RWPE2 (cell line): ENCODE data around the gene CTBP1.
A peak's percentile ranks its signal among the peaks of the same experiment; 100 is the strongest.

Experiments used
- ATAC-seq: fragments of 200-7000 bp; cut with Tn5 transposase; 3 replicates; pipeline ENCODE4 v1.9.1; 2021; ENCODE audit warnings: low read depth
- DNase-seq: peaks from one replicate; pipeline ENCODE4 v3.0.0-alpha.2; 2020; ENCODE audit warnings: low spot score
- H3K27ac ChIP-seq: fragments of 450-650 bp; 2 replicates; pipeline ENCODE4 v1.5.1; 2017; ENCODE audit warnings: mild to moderate bottlenecking; ENCODE audit not compliant: poor library complexity, severe bottlenecking
- H3K27me3 ChIP-seq: fragments of 250-450 bp; sonication (Bioruptor Pico); 2 replicates; pipeline ENCODE4 v1.5.1; 2021; ENCODE audit warnings: mild to moderate bottlenecking, moderate library complexity; ENCODE audit not compliant: insufficient read depth, poor library complexity, severe bottlenecking
- H3K36me3 ChIP-seq: fragments of 250-450 bp; sonication (Bioruptor Pico); 2 replicates; pipeline ENCODE4 v1.5.1; 2020; ENCODE audit warnings: low read depth, mild to moderate bottlenecking, moderate library complexity
- H3K4me1 ChIP-seq: fragments of 250-450 bp; sonication (Bioruptor Pico); 2 replicates; pipeline ENCODE4 v1.5.1; 2021; ENCODE audit warnings: mild to moderate bottlenecking, moderate library complexity; ENCODE audit not compliant: insufficient read depth, poor library complexity, severe bottlenecking
- H3K4me3 ChIP-seq: fragments of 250-450 bp; sonication (Bioruptor Pico); 2 replicates; pipeline ENCODE4 v1.5.1; 2021; ENCODE audit warnings: mild to moderate bottlenecking, moderate library complexity; ENCODE audit not compliant: severe bottlenecking
- H3K9me3 ChIP-seq: fragments of 250-450 bp; sonication (Bioruptor Pico); 2 replicates; pipeline ENCODE4 v1.5.1; 2021; ENCODE audit warnings: mild to moderate bottlenecking, moderate library complexity; ENCODE audit not compliant: severe bottlenecking
- TF ChIP-seq, protein P1 (sequence below): fragments of 450-650 bp; IDR thresholded peaks from one replicate; pipeline ENCODE4 v1.5.1; 2017; ENCODE audit warnings: mild to moderate bottlenecking, moderate library complexity; ENCODE audit not compliant: poor library complexity, severe bottlenecking

Gene CTBP1

DNA sequence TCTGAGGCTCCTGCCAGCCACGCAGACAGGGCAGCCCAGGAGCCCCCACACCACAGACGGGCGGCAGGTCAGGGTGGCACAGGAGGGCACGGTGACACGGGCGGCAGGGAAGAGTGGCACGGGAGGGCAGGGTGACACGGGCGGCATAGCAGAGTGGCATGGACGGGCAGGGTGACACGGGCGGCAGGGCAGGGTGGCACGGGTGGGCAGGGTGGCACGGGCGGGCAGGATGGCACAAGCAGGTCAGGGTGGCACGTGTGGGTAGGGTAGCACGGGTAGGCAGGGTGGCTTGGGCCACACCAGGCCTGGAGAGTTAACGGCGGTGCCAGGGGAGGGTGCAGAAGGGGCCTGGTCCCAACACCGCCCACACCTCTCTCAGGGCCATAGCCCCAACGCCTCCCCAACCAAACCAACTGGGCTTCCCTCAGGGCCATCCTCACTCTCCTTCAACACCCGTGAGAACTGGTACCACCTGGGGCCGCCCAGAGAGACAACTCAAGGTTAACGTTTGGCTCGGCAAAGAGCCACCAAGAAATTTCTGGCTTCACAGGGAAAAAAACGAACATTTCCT is 3.4 kb downstream of the CTBP1 start:
- H3K27ac ChIP-seq, result no peak overlapping the region
- DNase-seq, result peak; percentile 50
- H3K9me3 ChIP-seq, result peaks cover 5% of the 10 kb centered on the region
- H3K4me3 ChIP-seq, result no peak overlapping the region
- no peak for ATAC-seq
- TF ChIP-seq, protein P1, sequence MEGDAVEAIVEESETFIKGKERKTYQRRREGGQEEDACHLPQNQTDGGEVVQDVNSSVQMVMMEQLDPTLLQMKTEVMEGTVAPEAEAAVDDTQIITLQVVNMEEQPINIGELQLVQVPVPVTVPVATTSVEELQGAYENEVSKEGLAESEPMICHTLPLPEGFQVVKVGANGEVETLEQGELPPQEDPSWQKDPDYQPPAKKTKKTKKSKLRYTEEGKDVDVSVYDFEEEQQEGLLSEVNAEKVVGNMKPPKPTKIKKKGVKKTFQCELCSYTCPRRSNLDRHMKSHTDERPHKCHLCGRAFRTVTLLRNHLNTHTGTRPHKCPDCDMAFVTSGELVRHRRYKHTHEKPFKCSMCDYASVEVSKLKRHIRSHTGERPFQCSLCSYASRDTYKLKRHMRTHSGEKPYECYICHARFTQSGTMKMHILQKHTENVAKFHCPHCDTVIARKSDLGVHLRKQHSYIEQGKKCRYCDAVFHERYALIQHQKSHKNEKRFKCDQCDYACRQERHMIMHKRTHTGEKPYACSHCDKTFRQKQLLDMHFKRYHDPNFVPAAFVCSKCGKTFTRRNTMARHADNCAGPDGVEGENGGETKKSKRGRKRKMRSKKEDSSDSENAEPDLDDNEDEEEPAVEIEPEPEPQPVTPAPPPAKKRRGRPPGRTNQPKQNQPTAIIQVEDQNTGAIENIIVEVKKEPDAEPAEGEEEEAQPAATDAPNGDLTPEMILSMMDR, result no peak
- H3K27me3 ChIP-seq, result no peaks in the 10 kb centered on the region
- peaks cover 27% of the 10 kb centered on the region for H3K36me3 ChIP-seq
- H3K4me1 ChIP-seq, result peaks cover 16% of the 10 kb centered on the region

DNA sequence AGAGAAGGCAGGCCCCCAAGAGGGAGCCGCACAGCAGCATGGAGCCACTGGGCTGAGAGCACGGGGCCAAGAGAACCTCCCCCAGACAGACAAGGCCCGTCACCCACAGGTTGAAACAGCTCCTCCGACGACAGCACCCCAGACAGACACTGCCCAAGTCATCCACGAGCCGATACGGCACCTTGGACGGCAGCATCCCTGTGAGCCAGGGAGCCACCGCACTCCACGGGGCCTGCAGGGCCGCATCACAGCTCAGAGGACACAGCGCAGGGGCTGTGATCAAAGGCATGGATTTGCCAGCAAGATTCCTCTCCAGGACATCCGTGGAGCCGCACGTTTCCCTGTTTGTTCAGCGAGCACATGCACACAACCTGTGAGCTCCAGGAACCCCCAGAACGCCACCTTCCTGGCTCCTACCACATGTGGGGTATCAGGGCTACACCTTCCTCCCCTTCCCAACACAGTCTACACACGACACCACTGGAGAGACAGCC is 3.9 kb downstream of the CTBP1 start:
- no peak for ATAC-seq
- Histone ChIP-seq H3K27ac (no peak overlapping the region), H3K4me1 (peaks cover 16% of the 10 kb centered on the region)

DNA sequence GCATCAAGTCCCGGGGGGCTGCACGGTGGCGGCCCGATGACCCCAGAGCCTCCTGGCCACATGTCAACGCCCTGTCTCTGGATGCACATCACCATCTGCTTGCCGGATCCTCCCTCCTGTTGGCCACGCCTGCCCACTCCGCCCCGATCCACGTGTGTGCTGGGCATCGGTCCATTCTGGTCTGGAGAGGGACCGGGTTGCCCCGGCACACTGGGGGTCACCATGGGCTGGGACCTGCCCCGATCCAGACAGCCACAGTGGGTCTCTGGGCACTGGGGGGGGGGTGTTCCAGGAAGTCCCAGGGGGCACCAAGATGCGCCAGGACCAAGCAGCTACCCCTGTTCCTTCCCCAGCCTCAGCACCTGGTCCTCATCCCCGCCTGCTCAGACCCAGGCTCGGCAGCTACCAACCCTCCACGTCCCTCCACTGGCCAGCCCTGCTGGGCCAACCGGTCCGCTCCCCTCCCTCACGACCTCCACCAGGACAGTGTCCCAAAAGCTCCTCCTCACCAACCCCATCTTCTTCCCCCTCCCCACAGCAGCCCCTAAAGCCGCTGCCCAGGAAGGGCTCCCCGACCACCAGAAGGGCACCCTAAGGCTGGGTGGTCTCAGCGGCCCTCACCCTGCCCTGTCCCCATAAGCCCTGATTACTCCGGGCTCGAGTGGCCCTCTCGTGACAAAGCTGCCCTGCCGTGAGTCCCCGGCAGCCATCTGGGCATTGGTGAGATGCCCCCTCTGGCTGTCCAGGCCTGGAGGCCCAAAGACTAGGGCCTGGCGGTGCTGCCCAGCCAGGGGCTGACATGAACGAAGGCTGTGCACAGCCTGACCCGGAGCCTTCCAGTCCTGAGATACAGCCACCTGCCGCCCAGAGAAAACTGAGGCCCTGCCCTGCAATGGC is 4.6 kb downstream of the CTBP1 start:
- Histone ChIP-seq H3K4me3 (no peak overlapping the region), H3K27me3 (no peaks in the 10 kb centered on the region), H3K4me1 (peaks cover 12% of the 10 kb centered on the region), H3K27ac (no peak overlapping the region), H3K9me3 (no peaks in the 10 kb centered on the region), H3K36me3 (peaks cover 29% of the 10 kb centered on the region)
- TF ChIP-seq, protein P1, result no peak
- ATAC-seq (no peak), DNase-seq (peak; percentile 45)

More for the DNA sequence above, 3.9 kb downstream of the CTBP1 start:
- peaks cover under 1% of the 10 kb centered on the region for H3K9me3 ChIP-seq
- DNase-seq, result peak; percentile 46
- H3K27me3 ChIP-seq, result no peaks in the 10 kb centered on the region
- TF ChIP-seq, protein P1, result no peak
- peaks cover 23% of the 10 kb centered on the region for H3K36me3 ChIP-seq
- H3K4me3 ChIP-seq, result no peak overlapping the region

DNA sequence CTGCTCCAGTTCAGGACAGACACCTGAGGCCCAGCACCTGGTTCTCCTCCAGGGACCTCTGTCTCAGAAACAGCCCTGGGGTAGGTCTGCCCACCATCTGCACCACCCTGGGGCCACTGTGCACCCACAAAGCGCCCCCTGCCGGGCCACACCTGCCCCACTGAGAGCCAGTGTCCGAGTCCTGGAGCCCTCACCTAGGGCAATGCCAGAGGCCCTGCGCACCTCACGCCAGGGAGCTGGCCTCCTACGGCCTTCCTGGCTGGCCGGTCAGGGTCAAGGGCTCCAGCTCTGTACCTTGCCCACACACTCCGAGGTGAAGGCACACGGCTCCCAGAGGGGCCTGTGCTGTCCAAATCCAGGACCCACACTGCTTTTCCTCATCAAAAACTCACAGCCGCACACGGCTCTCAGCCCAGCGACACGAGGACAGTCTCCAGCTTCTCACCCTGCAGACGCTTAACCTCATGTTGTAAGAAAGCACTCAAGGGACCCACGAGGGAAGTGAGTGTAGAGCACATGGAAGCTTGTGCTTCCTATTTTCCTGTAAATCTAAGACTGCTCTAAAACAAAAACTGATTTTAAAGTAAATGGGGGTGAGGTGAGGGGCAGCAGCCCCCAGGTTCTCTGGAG is 5.4 kb downstream of the CTBP1 start:
- Histone ChIP-seq H3K27me3 (no peaks in the 10 kb centered on the region), H3K27ac (no peak overlapping the region), H3K9me3 (no peaks in the 10 kb centered on the region), H3K4me1 (peaks cover 12% of the 10 kb centered on the region), H3K4me3 (no peak overlapping the region), H3K36me3 (peaks cover 37% of the 10 kb centered on the region)
- TF ChIP-seq, protein P1, result no peak
- peak; percentile 58 for DNase-seq
- ATAC-seq, result no peak
